HUES64 (cell line): ENCODE measurements around the gene ZSWIM4.
"Not testable (repeated sequence)": the region's sequence is repeated elsewhere in the genome, so short reads cannot be mapped to it uniquely, and the experiment has no call there.

ENCODE experiments used
- H3K27ac ChIP-seq: 2 replicates; pipeline ENCODE4 v1.7.0; 2013; ENCODE audit warnings: low read depth, low read length, inconsistent platforms
- H3K27me3 ChIP-seq: 2 replicates; pipeline ENCODE4 v1.6.1; 2013; ENCODE audit warnings: mild to moderate bottlenecking, low read length; ENCODE audit not compliant: insufficient read depth
- H3K36me3 ChIP-seq: 2 replicates; pipeline ENCODE4 v1.6.1; 2013; ENCODE audit warnings: mild to moderate bottlenecking, low read length; ENCODE audit not compliant: insufficient read depth
- H3K4me1 ChIP-seq: 2 replicates; pipeline ENCODE4 v1.6.1; 2013; ENCODE audit warnings: mild to moderate bottlenecking, low read length, moderate library complexity; ENCODE audit not compliant: insufficient read depth
- H3K4me3 ChIP-seq: 2 replicates; pipeline ENCODE4 v1.5.1; 2013; ENCODE audit warnings: mild to moderate bottlenecking, low read length, moderate library complexity
- H3K9ac ChIP-seq: 2 replicates; pipeline ENCODE4 v1.6.1; 2013; ENCODE audit warnings: mild to moderate bottlenecking, low read depth, low read length
- H3K9me3 ChIP-seq: 2 replicates; pipeline ENCODE4 v1.6.1; 2013; ENCODE audit warnings: low read depth, low read length; ENCODE audit not compliant: insufficient read depth
- WGBS: fragments of 150-250, 120-280 bp; methylation state at CpG from one replicate; pipeline ENCODE4 v1.1.7; 2013; ENCODE audit warnings: missing lambda C conversion rate; 5-methylcytosine and 5-hydroxymethylcytosine counted together

The ZSWIM4 gene

DNA sequence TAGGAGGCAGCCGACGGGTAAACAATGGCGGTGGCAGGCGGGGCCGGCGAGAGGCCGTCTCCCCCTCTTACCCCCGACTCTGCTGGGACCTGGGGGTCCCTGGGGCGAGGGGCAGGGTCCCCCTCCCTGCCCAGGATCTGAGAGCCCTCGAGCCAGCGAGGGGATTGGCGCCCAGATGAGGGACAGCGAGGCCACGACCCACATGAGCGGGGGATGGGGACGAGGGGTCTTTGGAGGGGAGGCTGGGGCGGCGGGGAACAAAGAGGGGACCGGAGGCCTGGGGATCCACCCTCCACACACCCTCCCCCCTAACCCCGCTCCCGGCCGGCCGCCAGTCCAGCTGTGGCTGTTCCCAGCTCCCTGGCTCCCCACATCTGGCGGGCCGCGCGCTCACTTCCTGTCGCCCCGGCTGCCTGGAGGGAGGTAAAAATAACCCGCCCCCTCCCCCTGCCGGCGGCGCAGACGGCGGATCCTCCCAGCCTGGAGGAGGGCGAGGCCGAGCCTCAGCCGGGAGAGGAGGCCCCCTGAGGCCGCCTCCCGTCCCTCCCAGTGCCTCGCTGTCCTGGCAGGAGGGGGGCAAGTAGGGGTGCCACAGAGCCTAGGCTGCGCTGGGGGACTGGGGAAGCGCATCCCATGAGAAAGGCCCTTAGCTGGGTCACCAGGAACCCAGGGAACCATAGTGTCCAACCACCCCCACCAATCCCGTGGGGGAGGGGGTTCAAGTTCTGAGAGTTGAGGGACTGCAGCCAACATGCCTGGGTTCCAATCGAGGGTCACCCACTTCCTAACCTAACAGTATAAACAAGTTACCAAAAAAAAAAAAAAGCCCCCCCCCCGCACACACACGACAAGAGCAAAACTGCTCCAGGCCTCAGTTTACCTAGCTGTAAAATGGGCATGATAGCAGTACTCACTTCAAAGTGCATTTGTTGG lies 52.4 kb downstream of the ZSWIM4 start:
- Histone ChIP-seq H3K4me1 (peaks cover 33% of the 10 kb centered on the region), H3K27ac (peak overlapping the region; percentile 99), H3K27me3 (no peaks in the 10 kb centered on the region), H3K9me3 (no peaks in the 10 kb centered on the region), H3K9ac (peak overlapping the region; percentile 97), H3K4me3 (peak overlapping the region; percentile 71), H3K36me3 (no peaks in the 10 kb centered on the region)
- 7% methylated on average over 40 of the region's 47 CpGs for WGBS

- Histone ChIP-seq H3K4me1 (peaks cover 29% of the 10 kb centered on the region), H3K9ac (no peak overlapping the region), H3K27me3 (no peaks in the 10 kb centered on the region), H3K9me3 (no peaks in the 10 kb centered on the region), H3K36me3 (no peaks in the 10 kb centered on the region), H3K27ac (peak overlapping the region; percentile 99; the same call in 1 of the 2 replicates), H3K4me3 (no peak overlapping the region)
- WGBS: 75% methylated on average over 1 of the region's 4 CpGs
Observed at GRCh38 chr19:13848340-13848677, 53.1 kb downstream of the ZSWIM4 start.

- Histone ChIP-seq H3K9me3 (no peaks in the 10 kb centered on the region), H3K27ac (no peak overlapping the region), H3K4me1 (peaks cover 22% of the 10 kb centered on the region), H3K4me3 (no peak overlapping the region), H3K27me3 (no peaks in the 10 kb centered on the region), H3K9ac (no peak overlapping the region; the same call in 1 of the 2 replicates), H3K36me3 (no peaks in the 10 kb centered on the region)
- 78% methylated on average over 16 of the region's 16 CpGs for WGBS
Observed at GRCh38 chr19:13848798-13849676, 53.8 kb downstream of the ZSWIM4 start.

GRCh38 chr19:13849991-13850909 lies 55.0 kb downstream of the ZSWIM4 start:
- H3K4me3 ChIP-seq: peak overlapping the region; percentile 32
- peak overlapping the region; percentile 63 for H3K9ac ChIP-seq
- peak overlapping the region; percentile 72; the same call in 1 of the 2 replicates for H3K27ac ChIP-seq
- no peaks in the 10 kb centered on the region for H3K36me3 ChIP-seq
- no peaks in the 10 kb centered on the region for H3K27me3 ChIP-seq
- 20% methylated on average over 65 of the region's 66 CpGs for WGBS
- no peaks in the 10 kb centered on the region for H3K9me3 ChIP-seq
- H3K4me1 ChIP-seq: peaks cover 19% of the 10 kb centered on the region

GRCh38 chr19:13850910-13851733 lies 55.9 kb downstream of the ZSWIM4 start:
- Histone ChIP-seq H3K27ac (peak overlapping the region; percentile 79), H3K9me3 (no peaks in the 10 kb centered on the region), H3K4me3 (peak overlapping the region; percentile 32; the same call in 1 of the 2 replicates), H3K9ac (peak overlapping the region; percentile 63), H3K4me1 (peaks cover 19% of the 10 kb centered on the region), H3K36me3 (no peaks in the 10 kb centered on the region), H3K27me3 (no peaks in the 10 kb centered on the region)
- WGBS: 50% methylated on average over 26 of the region's 26 CpGs

DNA sequence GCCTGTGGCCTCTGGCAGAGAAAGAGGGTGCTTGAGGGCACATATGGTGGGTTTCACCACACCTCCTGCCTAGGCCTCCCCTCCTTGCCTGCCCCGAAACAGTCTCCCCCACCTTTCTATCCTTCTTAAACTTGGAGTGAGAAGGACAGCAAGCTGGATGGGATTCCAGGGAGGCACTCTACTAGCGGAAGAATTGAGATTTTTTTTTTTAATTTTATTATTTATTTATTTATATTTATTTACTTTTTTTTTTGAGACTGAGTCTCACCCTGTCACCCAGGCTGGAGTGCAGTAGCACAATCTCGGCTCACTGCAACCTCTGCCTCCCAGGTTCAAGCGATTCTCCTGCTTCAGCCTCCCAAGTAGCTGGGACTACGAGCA lies 56.5 kb downstream of the ZSWIM4 start:
- WGBS: 92% methylated on average over 3 of the region's 5 CpGs
- H3K27ac ChIP-seq: peak overlapping the region; percentile 79
- H3K9me3 ChIP-seq, H3K27me3 ChIP-seq, H3K36me3 ChIP-seq, H3K4me3 ChIP-seq: not testable (repeated sequence)
- H3K4me1 ChIP-seq: peaks cover 18% of the 10 kb centered on the region
- H3K9ac ChIP-seq: peak overlapping the region; percentile 29; the same call in 1 of the 2 replicates

- 84% methylated on average over 12 of the region's 12 CpGs for WGBS
- not testable (repeated sequence) for H3K9me3 ChIP-seq, H3K27me3 ChIP-seq, H3K9ac ChIP-seq, H3K4me3 ChIP-seq, H3K36me3 ChIP-seq
- H3K4me1 ChIP-seq: peaks cover 15% of the 10 kb centered on the region; the same call in 1 of the 2 replicates
- H3K27ac ChIP-seq: 0 out of 2 replicates have a peak overlapping the region, but pooled peaks have one; percentile 17
Observed at GRCh38 chr19:13852171-13852707, 57.0 kb downstream of the ZSWIM4 start.

DNA sequence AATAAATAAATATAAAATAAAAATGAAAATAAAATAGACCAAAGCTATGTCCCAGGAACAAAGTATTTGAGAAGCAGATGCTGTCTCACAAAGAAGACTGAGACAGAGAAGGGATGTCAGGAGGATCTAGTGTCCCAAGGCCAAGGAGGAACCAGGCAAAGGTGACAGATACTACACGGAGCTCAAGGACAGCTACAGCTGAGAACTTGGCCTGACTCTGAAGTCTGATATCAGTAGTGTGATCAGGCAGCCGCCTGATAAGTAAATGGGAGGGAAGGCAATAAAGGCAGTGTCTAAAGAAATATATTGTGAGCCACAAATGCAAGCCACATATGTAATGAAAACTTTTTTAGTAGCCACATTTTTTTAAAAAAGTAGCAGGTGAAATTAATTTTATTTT lies 61.3 kb downstream of the ZSWIM4 start:
- Histone ChIP-seq H3K9me3 (no peaks in the 10 kb centered on the region), H3K9ac (no peak overlapping the region), H3K27me3 (no peaks in the 10 kb centered on the region), H3K36me3 (no peaks in the 10 kb centered on the region), H3K4me3 (no peak overlapping the region), H3K4me1 (peaks cover 2% of the 10 kb centered on the region), H3K27ac (no peak overlapping the region)
- 86% methylated on average over 2 of the region's 2 CpGs for WGBS

DNA sequence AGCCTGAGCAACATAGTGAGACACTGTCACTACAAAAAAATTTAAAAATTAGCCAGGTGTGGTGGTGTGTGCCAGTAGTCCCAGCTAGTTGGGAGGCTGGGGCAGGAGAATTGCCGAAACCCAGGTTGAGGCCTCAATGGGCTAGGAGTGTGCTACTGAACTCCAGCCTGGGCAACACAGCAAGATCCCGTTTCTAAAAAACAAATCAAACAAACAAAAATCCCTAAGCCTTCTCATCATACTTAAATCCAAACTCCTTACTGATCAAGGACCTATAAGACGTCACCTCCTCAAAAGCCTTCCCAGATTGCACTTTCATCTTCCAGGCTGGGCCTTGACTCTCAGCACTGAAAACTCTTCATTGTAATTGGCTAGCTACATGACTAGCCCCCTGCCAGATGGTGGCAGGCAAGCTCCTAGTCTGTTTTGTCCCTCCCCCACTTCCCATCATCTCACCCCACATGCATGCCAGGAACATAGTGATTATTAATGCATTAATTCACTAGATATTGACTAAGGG lies 64.2 kb downstream of the ZSWIM4 start:
- peaks cover 8% of the 10 kb centered on the region for H3K4me1 ChIP-seq
- no peak overlapping the region for H3K27ac ChIP-seq
- no peaks in the 10 kb centered on the region for H3K9me3 ChIP-seq
- H3K9ac ChIP-seq: no peak overlapping the region
- 89% methylated on average over 3 of the region's 3 CpGs for WGBS
- H3K36me3 ChIP-seq: no peaks in the 10 kb centered on the region
- peaks cover 17% of the 10 kb centered on the region for H3K27me3 ChIP-seq
- H3K4me3 ChIP-seq: no peak overlapping the region
